COLO829 (cell line): Measurements from ENCODE around the gene ZNF701.
A peak's percentile ranks its signal among the peaks of the same experiment; 100 is the strongest.
"Not testable (repeated sequence)": the region's sequence is repeated elsewhere in the genome, so short reads cannot be mapped to it uniquely, and the experiment has no call there.

Experiments
- DNase-seq: peaks from one replicate; pipeline ENCODE4 v3.0.0; 2012; ENCODE audit warnings: low spot score

Gene ZNF701

DNA sequence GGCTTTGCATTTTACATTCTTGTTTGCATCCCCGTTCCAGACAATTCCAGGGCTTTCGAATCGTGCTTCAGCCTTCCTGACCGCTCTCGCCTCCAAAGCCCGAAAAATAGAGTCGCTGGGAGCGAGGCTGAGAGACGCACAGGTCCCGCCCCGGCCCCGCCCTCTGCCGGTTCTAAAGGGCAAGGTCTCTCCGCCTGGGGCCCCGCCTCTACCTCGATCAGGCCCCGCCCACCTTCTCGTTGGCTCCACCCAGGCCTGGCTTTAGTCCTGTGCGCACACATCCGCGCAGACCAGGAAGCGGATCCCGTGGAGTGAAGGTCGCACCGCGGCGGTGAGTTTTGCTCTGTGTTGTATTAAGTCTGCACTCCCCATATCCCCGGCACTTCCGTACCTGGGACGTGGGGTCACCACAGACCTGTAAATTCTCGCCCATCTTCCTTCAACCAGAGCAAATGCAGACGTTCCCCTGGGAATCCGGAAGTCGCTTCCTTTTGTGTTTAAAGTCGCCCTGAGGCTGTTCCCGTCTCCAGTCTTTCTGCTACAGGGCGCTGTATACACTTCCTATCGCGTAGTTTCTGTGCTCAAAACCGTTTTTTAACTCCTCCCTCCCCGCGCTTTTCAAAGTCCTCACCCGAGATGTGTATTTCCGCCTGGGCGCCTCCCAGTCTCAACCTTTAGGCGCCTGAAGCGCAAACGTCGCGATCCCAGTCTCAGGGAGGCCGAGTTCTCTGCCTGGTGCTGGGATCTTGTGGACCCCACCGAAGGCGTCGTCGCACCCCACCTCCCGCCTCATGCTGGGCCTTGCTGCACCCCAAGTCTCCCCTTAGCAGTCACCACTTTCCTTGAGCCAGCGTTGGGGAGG is at the start of gene ZNF701:
Gene ZNF701, plus strand, starts transcription at position 288 of the 862 bp plus-strand sequence. CDS start 3,861 bp downstream, outside the sequence.
- peak; percentile 85 for DNase-seq

DNA sequence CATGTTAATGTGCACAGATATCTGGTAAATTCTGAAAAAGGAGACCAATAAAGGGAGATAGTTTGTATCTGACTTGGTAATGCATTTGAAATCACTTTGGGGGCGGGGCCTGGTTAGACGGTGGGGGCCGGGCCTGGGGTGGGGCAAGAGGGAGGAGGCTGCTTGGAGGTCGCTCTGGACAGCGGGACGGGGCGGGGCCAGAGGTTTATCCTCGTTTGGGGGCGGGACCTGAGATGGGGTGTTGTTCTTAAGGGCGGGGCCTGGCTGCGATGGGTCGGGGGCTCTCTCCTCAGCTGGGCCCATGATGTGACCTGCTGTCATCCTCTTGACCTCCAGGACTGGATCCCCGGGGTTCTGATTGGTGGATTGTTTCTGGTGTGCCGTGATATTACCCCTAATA is 47.5 kb upstream of the ZNF701 start:
- DNase-seq, result no peak

DNA sequence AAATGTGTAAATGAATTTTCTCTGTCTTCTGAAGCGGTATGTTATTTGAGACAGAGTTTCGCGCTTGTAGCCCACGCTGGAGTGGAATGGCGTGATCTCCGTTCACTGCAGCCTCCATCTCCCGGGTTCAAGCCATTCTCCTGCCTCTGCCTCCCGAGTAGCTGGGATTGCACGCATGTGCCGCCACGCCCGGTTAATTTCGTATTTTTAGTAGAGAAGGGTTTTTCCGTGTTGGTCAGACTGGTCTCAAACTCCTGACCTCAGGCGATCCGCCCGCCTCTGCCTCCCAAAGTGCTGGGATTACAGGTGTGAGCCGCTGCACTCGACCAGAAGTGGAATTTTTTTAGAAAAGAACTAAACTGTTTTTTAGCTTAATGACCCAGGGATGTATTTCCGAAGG is 46.0 kb upstream of the ZNF701 start:
- DNase-seq, result no peak

DNA sequence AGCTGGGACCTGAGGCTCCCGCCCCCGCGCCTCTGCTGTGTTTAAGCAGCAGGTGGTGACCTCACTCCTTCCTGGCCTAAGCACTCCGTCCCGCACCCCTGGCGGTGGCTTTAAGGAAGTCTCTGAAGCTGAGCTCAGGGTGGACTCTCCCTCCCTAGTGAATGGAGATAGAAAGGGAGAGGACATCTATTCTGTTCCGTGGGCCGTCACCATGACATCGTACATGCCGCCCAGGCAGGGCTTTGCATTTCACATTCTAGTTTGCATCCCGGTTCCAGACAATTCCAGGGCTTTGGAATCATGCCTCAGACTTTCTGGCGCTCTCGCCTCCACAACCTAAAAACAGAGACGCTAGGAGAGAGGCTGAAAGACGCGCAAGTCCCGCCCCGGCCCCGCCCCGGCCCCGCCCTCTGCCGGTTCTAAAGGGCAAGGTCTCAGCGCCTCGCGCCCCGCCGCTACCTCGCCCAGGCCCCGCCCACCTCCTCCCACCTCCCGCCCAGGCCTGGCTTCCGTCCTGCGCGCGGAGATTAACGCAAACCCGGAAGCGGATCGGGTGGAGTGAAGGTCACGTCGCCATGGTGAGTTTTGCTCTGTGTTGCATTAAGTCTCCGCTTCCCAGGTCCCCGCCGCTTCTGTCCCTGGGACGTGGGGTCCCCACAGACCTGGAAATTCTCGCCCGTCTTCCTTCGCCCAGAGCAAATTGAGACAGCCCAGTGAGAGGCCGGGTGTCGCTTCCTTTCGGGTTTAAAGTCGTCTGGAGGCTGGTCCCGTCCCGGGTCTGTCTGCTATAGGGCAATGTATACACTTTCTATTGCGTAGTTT is 42.7 kb upstream of the ZNF701 start, which contains the start of gene ZNF808:
Gene ZNF808, plus strand, starts transcription at position 535 of the 822 bp plus-strand sequence. CDS start 15,617 bp downstream, outside the sequence.
- peak; percentile 64 for DNase-seq

DNA sequence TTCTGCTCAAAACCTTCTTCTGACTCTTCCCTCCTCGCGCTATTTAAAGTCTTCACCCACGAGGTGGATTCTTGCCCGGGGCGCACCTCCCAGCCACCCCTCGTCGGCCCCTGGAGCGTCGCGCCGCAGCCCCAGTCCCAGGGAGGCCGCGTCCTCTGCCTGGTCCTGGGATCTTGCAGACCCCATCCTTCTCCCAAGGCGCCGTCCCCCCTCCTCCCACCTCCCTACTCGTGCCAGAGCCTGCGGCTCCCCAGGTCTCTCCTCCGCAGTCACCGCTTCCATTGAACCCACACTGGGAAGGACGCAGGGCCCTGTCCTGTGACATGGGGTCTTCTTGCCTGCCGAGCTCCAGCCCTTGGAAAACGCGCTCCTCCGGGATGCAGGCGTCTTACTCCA is 42.1 kb upstream of the ZNF701 start:
- DNase-seq, result no peak

DNA sequence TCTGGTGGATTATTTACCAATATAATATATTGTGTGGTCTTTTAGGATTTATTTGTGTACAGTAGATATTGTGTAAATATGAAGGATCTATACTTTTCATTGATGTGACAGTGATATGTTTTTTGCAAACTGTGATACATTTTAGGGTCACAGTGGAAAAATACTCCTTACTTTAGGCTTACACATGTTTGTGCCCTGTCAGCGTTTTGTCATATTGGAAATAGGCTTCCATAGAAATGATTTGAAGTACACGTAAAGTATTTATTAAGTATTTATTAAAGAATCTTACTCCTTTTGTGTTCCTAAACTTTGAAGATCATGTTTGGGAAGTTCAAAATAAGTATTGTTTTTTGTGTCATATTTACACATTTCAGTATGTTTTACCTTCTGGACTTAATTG is 37.6 kb upstream of the ZNF701 start:
- DNase-seq, result no peak

DNA sequence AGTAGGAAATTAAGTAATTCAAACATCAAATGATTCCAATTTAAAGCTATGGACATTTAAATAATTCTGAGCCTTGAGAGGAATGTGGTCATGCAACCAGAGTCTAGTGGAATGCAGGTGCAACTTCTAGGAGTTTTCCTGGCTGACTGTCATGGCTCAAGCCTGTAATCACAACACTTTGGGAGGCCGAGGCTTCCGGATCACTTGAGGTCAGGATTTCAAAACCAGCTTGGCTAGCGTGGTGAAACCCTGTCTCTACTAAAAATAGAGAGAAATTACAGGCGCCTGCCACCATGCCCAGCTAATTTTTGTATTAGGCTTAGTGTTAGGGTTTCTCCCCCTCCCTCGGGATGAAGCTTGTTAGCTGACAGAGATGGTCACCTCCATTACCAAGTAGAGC is 36.2 kb upstream of the ZNF701 start:
- DNase-seq, result no peak

DNA sequence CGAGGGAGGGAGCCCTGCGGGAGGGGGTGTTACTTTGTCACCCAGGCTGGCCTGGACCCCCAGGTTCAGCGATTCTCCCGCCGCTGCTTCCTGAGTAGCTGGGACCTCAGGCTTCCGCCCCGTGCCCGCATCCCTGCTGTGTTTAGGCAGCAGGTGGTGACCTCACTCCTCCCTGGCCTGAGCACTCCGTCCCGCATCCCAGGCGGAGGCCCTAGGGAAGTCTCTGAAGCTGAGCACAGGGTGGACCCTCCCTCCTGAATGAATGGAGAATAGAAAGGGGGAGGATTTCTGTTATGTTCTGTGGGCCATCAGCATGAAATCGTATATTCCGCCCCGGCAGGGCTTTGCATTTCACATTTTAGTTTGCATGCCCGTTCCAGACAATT is 34.7 kb upstream of the ZNF701 start:
- not testable (repeated sequence) for DNase-seq

DNA sequence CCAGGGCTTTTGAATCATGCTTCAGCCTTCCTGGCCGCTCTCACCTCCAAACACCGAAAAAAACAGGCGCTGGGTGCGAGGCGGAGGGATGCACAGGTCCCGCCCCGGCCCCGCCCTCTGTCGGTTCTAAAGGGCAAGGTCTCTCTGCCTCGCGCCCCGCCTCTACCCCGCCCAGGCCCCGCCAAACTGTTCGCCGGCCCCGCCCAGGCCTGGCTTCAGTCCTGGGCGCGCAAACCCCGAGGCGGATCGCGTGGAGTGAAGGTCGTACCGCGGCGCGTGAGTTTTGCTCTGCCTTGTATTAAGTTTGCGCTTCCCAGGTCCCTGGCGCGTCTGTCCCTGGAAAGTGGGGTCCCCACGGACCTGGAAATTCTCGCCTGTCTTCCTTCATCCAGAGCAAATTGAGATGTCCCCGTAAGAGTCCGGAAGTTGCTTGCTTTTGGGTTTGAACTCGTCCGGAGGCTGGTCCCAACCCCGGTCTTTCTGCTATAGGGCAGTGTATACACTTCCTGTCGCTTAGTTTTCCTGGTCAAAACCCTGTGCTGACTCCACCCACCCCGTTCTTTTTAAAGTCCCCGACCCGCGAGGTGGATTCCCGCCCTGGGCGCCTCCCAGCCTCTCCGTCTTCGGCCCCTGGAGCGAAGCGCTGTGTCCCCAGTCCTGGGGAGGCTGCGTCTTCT is 34.2 kb upstream of the ZNF701 start:
- no peak for DNase-seq

DNA sequence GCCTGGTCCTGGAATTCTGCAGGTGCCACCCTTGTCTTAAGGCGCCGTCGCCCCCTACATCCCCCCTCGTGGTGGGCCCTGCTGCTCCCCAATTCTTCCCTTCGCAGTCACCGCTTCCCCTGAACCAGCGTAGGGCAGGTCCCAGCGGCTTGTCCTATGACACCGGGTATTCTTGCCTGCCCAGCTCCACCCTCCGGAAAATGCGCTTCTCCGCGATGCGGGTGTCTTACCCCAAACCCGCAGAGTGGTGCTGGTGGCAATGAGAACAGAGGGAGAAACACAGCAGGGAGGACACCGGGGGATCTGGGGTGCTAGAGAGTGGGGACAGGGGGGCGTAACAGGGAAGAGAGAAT is 33.7 kb upstream of the ZNF701 start:
- no peak for DNase-seq

DNA sequence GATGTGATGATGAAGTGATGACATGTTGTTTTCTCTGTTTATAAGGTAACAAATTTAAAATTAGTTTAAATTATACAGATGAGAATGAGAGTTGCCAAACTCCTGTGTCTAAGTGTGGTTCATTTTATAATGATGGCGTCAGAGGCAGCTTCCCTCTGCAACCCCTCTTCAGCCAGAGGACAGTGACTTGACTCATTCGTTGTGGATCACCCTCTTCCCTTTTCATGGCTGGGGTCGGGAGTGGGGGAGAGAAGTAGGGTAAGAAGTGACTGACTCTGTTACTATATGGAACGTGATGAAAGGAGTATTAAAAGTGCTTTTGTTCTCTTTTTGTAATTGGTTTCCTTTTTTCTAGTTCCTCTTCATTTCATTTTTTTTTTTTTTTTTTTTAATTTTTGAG is 31.3 kb upstream of the ZNF701 start:
- DNase-seq, result not testable (repeated sequence)

DNA sequence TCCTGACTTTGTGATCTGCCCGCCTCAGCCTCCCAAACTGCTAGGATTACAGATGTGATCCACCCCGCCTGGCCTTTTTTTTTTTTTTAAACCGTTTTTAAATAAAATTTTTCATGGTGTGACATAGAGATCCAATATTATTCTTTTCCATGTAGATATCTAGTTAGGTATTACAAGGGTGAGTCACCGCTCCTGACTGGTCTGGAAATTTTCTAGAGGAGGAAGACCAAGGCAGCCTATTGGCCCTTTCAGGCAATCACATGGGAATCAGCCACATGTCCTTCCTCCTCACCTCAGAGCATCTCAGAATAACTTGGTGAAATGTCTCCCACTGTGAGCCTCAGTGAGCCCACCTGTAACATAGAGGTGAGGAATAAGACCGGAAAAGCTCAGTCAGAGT is 28.9 kb upstream of the ZNF701 start:
- DNase-seq, result not testable (repeated sequence)

DNA sequence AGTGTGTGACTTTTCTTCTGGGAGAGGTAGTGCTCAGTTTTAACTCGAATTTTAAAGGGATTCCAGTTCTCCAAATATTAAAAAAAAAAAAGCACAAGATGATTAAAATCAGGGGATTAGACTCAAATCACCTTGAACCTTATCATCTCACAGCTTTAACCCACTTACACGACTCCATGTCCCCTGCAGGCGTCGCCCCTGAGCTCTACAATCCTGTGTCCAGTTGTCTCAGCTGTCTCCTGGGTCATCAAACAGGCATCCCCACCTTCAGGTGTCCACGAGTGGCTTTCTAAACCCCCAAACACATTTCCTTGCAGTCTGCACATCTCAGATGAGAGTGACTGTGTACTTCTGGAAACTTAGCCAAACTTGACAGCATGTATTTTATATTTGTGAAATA is 28.5 kb upstream of the ZNF701 start:
- DNase-seq, result no peak

DNA sequence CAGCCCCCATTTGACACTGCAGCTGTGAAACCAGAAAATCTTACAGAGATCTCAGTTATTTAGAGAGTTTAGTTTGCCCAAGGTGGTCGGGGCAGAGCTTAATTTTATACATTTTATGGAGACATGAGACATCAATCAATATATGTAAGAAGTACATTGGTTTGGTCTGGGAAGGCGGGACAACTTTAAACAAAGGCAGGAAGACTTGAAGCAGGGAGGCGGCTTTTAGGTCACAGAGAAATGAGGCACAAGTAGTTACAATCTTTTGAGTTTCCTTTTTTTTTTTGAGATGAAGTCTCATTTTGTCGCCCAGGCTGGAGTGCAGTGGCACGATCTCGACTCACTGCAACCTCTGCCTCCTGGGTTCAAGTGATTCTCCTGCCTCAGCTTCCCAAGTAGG is 27.5 kb upstream of the ZNF701 start:
- not testable (repeated sequence) for DNase-seq

DNA sequence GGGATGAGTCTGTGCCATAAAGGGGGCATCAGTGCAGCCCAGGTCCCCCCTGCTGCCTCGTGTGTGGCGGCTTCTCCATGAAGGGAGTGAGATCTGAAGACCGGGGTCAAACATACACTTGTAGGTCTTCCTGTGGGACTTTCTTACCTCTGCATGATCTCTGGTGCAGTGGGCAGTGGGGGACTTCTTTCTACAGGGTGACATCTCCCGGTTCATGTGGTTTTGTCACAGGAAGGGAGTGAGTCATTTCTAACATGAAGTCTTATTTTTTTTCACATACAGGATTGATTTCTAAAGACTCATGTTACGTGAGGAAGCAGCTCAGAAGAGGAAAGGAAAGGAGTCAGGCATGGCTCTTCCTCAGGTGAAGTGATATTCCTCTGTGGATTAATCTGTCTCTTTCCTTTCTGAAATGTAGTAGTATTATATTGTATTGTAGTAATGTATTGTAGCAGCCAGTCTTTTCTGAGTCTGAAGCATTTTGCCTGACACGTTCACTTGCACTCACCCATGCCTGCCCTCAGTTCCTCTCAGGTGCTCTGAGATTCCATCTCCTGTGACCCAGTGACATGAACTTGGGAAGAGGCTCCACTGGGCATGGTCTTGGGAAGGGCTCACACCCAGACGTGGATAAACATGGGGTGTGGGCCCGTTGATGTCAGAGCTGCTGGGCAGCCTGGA is 27.0 kb upstream of the ZNF701 start:
- DNase-seq, result no peak

DNA sequence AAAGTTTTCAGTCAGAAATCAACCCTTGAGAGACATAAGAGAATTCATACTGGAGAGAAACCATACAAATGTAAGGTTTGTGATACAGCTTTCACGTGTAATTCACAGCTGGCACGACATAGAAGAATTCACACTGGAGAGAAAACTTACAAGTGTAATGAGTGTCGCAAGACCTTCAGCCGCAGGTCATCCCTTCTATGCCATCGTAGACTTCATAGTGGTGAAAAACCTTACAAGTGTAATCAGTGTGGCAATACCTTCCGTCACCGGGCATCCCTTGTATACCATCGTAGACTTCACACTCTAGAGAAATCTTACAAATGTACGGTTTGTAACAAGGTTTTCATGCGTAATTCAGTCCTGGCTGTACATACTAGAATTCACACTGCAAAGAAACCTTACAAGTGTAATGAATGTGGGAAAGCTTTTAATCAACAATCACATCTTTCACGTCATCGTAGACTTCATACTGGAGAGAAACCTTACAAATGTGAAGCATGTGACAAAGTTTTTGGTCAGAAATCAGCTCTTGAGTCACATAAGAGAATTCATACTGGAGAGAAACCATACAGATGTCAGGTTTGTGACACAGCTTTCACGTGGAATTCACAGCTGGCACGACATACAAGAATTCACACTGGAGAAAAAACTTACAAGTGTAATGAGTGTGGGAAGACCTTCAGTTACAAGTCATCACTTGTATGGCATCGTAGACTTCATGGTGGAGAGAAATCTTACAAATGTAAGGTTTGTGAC is 15.7 kb upstream of the ZNF701 start:
- no peak for DNase-seq

DNA sequence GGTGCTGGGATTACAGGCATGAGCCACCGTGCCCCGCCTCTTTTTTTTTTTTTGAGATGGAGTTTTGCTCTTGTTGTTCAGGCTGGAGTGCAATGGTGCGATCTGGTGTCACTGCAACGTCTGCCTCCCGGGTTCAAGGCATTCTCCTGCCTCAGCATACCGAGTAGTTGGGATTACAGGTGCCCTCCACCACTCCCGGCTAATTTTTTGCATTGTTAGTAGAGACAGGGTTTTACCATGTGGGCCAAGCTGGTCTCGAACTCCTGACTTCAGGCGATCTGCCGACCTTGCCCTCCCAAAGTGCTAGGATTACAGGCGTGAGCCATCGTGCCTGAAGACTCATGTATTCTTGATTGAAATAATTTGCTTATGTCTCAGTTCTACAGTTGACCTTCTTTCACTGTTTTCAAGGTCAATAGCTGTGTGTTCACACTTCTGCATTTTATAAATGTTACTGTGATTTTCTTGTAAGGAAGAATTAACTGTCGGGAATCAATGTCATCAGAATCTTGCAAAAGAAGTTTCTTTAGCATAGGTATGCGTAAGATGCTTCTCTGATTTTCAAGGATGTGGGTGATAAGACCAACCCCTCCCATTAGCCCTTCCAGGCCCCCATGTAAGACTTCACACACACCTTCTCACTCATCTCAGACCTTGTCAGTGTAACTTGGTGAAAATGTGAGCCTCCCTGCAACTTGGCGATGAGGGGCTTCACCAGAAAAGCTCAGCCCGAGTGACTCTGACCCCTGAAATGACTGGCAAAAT is 12.7 kb upstream of the ZNF701 start:
- no peak for DNase-seq

DNA sequence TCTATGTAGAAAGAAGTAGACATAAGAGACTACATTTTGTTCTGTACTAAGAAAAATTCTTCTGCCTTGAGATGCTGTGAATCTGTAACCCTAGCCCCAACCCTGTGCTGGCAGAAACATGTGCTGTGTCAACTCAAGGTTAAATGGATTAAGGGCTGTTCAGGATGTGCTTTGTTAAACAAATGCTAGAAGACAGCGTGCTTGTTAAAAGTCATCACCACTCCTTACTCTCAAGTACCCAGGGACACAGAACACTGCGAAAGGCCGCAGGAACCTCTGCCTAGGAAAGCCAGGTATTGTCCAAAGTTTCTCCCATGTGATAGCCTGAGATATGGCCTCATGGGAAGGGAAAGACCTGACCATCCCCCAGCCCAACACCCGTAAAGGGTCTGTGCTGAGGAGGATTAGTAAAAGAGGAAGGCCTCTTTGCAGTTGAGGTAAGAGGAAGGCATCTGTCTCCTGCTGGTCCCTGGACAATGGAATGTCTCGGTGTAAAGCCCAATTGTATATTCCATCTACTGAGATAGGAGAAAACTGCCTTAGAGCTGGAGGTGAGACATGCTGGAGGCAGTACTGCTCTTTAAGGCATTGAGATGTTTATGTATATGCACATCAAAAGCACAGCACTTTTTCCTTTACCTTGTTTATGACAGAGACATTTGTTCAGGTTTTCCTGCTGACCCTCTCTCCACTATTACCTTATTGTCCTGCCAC is 11.2 kb upstream of the ZNF701 start:
- not testable (repeated sequence) for DNase-seq

DNA sequence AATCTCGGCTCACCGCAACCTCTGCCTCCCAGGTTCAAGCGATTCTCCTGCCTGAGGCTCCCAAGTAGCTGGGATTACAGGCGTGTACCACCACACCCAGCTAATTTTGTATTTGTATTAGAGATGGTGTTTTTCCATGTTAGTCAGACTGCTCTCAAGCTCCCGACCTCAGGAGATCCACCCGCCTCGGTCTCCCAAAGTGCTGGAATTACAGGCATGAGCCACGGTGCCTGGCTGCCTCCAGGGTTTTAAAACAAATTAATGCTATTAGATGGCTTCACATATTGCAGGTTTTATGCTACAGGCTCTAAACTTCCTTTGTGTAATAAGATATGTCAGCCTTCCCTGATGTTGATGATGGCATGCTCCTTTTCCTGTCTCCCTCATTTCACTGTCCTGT is 8.5 kb upstream of the ZNF701 start:
- DNase-seq, result not testable (repeated sequence)

DNA sequence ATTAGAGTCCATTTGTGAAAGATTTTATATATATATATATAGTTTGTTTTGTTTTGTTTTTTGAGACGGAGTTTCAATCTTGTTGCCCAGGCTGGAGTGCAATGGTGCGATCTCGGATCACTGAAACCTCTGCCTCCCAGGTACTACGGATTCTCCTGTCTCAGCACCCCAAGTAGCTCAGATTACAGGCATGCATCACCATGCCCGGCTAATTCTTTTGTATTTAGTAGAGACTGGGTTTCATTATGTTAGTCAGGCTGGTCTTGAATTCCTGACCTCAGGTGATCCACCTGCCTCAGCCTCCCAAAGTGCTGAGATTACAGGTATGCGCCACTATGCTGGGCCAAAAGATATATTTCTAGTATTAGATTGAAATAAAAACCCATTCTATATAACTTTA is 4.0 kb upstream of the ZNF701 start:
- no peak for DNase-seq
